PC-9 (cell line): ENCODE results near the gene RETREG3.

Experiments
- CTCF ChIP-seq: fragments of 200-600 bp; sonication (generic); conservative IDR thresholded peaks from 2 replicates; pipeline ENCODE4 v1.6.1; 2017; ENCODE audit warnings: mixed run types, antibody characterized with exemption, mild to moderate bottlenecking, moderate library complexity
- EZH2 ChIP-seq: fragments of 200-600 bp; sonication (generic); IDR thresholded peaks from 2 replicates; pipeline ENCODE4 v1.8.0; 2017; ENCODE audit warnings: antibody characterized with exemption, low read depth

GRCh38 chr17:42574463-42574862 lies 34.7 kb downstream of the RETREG3 start:
- TF ChIP-seq CTCF (no peak), EZH2 (no peak)
